Ovary (tissue), 3 donors: ENCODE measurements around the gene KCTD17.

ENCODE experiments used
- EP300 ChIP-seq: sonication (generic); formaldehyde crosslinking; IDR thresholded peaks from one replicate; pipeline ENCODE4 v1.6.1; 2017; ENCODE audit warnings: antibody characterized with exemption
- POLR2A ChIP-seq: fragments of 450-650 bp; IDR thresholded peaks from one replicate; pipeline ENCODE4 v1.6.1; 2017; ENCODE audit warnings: antibody characterized with exemption, mild to moderate bottlenecking, moderate library complexity
- TF ChIP-seq, protein P1 (sequence below), 3 donors: fragments of 450-650 bp in 2 of 3; fragments of 200-600 bp in 1 of 3; IDR thresholded peaks; one replicate each; pipeline versions ENCODE4 v1.5.1 to v1.8.0; 2016 to 2022; ENCODE audit warnings: antibody characterized with exemption in 3 of 3, mild to moderate bottlenecking in 1 of 3
- donor health status: DM: no; HTN: no; CAD: no.

DNA sequence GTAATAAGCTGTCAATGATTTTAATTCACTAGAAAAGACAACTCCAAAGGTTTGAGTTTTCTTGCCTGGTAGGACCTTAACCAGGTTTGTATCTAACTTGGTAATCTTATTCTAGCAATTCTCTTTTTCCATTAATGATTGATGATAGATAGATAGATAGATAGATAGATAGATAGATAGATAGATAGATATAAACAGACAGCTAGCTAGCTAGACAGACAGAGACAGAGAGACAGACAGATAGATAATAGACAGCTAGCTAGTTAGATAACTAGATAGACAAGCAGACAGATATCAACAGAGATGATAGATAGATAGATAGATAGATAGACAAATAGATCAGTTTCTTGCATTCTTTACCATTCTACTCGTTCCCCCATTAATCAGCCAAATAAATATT lies 42.7 kb downstream of the KCTD17 start:
- TF ChIP-seq EP300 (no peak), POLR2A (no peak)
- TF ChIP-seq, protein P1, sequence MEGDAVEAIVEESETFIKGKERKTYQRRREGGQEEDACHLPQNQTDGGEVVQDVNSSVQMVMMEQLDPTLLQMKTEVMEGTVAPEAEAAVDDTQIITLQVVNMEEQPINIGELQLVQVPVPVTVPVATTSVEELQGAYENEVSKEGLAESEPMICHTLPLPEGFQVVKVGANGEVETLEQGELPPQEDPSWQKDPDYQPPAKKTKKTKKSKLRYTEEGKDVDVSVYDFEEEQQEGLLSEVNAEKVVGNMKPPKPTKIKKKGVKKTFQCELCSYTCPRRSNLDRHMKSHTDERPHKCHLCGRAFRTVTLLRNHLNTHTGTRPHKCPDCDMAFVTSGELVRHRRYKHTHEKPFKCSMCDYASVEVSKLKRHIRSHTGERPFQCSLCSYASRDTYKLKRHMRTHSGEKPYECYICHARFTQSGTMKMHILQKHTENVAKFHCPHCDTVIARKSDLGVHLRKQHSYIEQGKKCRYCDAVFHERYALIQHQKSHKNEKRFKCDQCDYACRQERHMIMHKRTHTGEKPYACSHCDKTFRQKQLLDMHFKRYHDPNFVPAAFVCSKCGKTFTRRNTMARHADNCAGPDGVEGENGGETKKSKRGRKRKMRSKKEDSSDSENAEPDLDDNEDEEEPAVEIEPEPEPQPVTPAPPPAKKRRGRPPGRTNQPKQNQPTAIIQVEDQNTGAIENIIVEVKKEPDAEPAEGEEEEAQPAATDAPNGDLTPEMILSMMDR (IDR thresholded peaks at IDR 0.05) = no peak
